GM12892 (cell line): Measurements from ENCODE around the gene MAVS.

Experiments
- POLR2A ChIP-seq: IDR thresholded peaks from 2 replicates; pipeline ENCODE4 v1.6.1; 2011; ENCODE audit warnings: low read depth, low read length, control low read depth
- POLR2AphosphoS5 ChIP-seq: IDR thresholded peaks from 2 replicates; pipeline ENCODE4 v1.6.1; 2011; ENCODE audit warnings: low read depth, low read length, control low read depth
- TAF1 ChIP-seq: IDR thresholded peaks from 2 replicates; pipeline ENCODE4 v1.6.1; 2011; ENCODE audit warnings: low read depth, mild to moderate bottlenecking, control low read depth, low read length, borderline replicate concordance

DNA sequence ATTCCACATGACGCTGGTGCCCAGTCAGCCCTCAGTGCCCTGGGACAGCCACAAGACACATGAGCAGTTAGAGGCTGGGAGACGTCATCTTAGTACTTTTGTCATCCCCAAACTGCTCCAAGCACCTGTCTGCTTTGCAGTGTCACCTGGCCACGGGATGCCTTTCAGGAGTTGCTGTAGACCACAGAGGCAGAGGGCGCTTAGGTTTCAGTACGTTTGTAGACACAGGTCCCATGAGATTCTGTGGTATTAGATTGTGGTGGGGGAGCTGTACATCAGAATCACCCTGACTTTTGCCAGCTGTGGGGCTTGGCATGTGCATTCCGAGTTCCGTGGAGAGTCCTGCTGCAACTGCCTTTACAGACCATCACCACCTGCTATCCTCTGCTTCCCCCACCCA is 16.7 kb downstream of the MAVS start:
- TF ChIP-seq POLR2AphosphoS5, result no peak
- no peak for TF ChIP-seq POLR2A
- no peak for TF ChIP-seq TAF1
